GF-D8 (cell line): ENCODE measurements around the gene KLK7.
"Not testable (repeated sequence)": the region's sequence is repeated elsewhere in the genome, so short reads cannot be mapped to it uniquely, and the experiment has no call there.

ENCODE experiments used
- DNase-seq: peaks from one replicate; lab custom pipeline; 2025; lab: John Stamatoyannopoulos, UW

The KLK7 gene

DNA sequence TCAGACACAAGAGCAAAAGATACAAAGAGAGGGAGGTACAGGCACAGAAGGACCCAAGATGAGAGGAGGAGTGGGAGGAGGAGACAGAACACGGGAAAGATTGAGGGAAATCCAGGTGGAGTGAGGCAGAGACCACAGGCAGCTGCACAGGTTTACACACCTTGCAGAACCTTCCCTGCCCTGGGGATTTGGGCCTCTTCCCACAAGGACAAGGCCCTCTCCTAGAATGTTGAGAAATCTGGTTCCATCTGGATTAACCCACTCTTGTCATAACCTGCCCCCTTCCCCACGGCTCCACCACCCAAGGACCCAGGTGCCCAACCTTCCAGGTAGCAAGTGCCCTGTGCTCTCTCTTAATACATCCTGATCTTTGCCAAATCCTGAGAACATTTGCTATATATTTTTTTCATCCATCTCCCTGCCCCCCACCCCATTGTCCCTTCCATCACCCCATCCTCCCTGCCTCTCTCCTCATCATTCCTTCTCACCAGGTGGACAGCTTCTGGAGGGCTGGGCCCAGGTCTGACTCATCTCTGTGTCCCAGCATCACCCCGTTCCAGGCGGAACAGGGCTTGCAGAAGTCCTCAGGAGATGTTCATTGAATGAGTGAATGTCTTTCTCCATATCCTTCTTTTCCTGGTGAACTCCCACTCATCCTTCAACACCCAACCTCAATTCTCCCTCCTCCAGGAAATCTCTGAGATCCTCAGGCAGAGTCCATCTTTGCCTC, 26.5 kb upstream of the KLK7 start:
- no peak for DNase-seq

DNA sequence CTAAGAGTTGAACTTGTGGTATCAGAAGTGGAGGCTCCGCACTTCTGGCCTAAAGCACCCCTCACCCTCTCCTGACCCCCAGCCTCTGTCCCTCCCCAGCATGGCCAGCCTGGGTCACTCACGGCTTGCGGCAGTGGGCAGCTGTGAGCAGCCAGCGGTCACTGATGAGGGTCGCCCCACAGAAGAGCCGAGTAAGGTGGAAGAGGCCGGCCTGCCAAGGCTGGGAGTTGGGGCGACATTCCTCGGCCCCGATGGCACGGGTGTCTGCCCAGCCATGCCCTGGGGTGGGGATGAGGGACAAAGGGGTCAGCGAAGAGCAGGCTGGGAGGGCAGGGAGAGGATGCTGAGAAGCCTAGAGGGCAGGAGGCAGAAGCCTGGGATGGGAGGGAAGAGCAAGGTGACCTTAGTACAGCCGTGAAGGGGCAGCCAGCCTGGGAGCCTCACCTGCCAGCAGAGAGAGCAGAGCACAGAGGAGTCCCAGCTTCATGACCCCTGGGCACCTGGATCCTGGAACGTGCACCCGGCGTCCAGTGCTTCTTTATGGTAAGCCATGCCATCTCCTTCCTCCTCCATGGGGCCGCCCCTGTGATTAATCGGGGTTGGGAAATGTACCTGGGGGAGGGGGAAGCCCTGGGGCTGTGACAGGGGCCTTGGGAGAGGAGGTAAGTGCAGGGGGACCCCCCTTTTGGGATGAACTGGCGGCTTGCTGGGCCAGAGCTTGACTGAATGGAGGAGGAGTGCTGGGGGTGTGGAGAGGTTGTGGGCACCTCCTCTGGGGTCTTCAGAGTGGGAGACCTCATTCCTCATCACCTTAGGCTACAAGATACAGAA, 25.6 kb upstream of the KLK7 start:
- no peak for DNase-seq

DNA sequence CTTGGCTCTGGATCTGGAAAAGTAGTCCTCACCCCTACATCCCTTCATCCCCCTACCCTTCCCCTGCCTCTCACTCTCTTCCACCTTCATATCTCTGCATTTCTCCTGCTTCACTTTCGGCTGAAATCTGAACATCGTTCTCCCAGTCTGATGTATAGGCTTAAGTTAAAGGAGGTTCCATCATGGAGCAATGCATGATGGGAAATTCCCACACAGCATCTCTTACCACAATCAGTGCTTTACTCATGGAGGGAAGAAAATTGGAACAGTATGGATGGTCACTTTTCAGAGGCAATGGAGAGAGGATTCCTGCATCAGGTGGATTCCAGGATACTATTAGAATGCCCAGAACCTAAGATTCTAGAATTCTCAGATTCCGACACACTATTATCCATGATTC, 23.8 kb upstream of the KLK7 start:
- no peak for DNase-seq

DNA sequence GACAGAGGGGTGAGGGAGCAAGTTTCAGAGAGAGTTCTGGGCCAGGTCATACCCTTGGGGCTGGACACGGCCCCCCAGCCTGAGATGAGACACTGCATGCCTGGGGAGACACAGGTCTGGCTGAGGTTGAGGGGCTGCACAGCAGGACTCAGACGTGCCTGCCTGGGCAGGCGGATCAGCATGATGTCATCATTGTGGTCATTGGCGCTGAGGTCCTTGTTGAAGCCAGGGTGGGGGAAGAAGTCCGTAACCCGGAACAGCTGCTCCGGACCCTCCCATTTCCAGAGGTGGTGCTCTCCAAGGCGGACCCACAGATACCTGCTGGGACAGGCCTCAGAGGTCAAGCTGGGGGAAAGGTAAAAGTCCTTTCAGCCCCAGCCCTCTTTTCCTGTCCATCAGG, 22.7 kb upstream of the KLK7 start:
- DNase-seq = no peak

DNA sequence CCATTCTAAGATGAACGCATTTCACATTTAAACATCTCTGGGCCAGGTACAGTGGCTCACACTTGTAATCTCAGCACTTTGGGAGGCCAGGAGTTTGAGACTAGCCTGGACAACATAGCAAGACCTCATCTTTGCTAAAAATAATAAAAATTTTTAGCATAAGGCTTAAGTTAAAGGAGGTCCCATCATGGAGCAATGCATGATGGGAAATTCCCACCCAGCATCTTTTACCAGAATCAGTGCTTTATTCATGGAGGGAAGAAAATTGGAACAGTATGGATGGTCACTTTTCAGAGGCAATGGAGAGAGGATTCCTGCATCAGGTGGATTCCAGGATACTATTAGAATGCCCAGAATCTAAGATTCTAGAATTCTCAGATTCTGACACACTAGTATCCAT, 21.5 kb upstream of the KLK7 start:
- no peak for DNase-seq

DNA sequence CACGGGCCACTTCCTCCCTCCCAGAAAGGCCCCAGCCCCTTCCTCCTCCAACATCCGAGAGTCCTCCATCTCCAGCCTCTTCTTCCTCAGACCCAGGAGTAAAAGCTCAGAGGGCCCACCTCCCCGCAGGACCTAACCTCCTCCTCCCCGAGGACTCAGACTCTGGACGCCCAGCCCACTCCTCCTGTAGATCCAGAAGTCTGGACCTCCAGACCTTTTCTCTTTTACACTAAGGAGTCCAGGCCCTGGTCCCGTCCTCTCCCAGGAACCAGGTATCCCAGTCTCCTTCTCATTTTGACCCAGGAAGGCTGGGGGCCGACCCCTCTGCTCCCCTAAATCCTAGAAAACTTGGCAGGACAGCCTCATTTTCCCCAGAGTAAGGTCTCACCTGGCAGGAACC, 19.6 kb upstream of the KLK7 start:
- no peak for DNase-seq

DNA sequence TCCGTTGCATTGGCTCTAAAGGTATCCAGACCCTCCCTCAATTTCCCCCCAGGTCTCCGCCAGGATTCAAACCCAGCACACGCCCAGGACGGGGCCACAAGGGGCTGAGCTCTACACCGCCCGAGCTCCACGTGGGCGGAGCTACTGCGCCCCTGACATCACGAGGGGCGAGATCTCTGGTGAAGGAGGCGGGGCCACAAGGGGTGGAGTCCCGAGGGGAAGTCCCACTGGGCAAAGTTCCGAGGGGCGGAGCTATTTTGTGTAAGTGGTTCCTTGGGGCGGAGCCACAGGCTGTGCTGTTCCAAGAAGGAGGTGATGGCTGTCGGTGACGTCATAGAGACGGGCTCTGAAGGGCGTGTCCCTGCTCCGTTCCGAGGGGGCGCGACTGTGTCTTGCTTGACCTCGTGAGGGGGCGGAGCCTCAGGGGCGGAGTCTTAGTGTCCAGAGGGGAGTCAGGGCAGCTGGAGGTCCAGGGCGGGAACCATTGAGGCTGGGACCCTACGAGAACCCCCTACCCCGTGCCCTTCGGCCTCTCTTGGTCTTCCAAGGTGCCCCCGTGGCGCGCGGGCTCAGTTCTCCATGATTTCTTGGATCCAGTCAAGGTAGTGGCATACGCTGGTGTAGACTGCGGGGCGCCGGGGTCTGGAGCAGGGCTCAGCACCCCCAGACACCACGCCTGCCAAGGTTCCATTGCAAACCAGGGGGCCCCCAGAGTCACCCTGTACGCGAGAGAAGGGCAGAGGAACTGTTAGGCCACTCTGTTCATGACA, 19.0 kb upstream of the KLK7 start:
- DNase-seq = no peak

DNA sequence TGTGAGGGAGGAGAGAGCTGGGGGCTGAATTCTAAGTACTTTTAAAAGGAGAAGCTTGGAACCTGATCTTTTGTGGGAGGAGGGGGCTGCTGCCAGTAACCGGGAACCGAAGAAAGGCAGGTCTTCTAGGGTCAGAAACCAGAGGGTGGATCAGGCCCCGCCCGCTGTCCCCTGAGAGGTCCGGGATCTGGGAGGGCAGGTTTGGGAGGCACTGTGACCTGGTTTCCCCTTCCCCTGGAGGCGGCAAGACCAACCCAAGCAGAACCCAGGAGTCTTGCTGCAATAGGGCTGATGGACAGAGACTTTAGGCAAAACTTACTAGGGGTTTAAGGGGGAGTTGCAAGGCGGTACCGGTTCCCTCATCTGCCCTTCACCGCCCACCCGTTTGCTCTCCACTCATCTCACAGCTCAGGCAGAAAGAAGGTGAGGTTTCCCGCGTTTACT, 18.4 kb upstream of the KLK7 start:
- DNase-seq = no peak

DNA sequence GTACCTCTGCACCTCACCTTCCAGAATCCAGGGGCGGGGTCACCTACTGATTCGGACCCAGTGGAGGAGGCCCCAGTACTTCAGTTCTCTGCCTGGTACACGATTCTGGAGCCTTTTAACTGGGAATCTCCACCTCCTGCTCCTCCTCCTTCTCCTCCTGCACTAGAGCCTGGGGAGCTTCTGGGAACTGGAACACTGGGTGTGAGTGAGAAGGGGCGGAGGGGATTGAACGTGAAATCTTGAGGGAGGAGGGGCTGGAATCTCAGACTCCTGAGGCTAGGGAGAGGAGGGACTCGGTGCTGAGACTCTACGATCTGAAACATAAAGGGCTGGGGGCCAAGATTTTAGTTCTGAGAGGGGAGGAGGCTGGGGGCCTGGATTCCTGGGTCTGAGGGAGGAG, 17.8 kb upstream of the KLK7 start, which contains the start of gene KLK8:
TSS of gene KLK8 (minus strand) at position 90 of the 400 bp plus-strand sequence. CDS start 437 bp downstream, outside the sequence.
- DNase-seq = no peak

DNA sequence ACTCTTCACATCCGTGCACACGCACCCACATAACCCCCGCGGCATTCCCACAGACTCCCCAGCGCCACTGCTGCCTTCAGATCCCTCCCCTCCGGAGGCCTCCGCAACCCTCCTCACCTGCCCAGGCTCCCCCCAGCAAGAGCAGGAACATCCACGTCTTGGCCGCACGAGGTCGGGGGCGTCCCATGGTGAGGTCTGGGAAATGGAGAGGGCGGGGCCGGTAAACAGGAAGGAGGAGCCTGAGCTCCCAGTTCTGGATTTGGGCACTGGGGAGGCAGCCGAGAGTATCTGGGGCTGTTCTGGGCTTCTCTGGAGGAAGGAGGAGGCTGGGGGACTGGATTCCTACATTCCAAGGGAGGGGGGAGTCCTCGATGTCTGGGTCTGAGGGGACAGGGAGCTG, 17.3 kb upstream of the KLK7 start:
- DNase-seq = no peak

DNA sequence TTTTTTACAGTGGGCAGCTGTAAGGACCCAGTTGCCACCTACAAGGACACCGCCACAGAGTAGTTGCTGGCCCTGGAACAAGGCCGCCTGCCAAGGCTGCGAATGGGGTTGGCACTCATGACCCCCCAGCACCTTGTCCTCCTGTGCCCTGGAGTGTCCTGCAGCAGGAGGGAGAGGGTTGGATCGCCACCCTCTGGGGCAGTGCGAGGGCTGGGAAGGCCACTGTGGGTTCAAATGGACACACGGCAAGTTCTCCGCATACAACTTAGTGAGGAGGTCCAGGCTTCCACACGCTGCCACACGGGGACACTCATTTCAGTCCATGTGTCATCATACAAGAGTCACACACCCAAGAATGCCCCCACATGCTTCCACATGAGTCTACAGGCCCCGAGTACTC, 16.7 kb upstream of the KLK7 start:
- no peak for DNase-seq

DNA sequence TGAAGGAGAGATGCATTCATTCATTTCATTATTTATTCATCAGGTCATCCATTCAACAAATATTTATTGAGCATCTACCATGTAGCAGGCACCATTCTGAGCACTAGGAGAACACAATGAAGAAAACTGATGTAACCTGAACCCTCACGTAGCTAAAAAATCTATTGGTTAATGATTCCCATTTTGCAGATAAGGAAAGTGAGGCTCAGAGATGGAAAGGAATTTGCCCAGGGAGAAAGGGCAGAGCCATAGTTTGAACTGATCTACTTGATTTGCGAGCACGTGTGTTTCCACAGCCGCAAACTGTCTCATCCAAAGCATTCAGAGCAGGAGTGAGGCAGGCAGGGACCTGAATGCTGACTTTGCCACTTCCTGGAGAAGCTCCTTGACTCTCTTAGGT, 15.0 kb upstream of the KLK7 start:
- no peak for DNase-seq

DNA sequence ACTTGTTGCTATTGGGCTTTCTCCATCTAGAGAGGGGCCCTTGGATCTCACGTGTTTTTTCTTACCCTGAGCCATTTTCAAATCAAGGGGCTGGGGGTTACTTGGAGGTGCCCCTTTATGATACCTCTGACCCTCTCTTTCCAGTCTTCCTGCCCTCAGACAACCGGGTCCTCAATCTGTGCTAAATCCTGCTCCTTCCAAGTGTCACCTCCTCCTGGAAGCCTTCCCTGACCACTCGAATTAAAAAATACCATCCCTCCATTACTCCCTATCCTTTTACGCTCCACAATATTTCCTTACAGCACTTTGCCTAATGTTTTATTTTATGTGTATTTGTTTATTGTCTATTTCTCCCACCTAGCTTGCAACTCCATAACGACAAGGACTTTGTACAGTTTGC, 14.3 kb upstream of the KLK7 start:
- DNase-seq = no peak

DNA sequence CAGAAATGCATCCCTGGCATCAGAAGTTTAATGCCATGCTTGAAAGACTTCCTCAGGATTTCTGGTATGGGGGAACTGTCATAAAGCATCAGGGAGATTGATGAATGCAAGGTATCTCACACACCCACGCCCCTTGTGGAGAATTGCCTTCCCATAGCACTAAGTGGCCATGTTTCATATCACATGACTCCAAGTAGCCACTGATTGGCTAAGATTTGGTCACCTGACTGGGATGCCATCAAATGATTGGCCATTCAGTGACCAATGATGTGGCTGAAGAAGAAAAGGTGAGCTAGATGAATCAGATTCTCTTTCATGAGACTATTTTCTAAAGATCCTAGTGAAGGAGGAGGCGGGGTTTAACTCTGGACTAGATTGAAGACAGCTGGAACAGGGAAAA, 10.4 kb upstream of the KLK7 start:
- DNase-seq = no peak

DNA sequence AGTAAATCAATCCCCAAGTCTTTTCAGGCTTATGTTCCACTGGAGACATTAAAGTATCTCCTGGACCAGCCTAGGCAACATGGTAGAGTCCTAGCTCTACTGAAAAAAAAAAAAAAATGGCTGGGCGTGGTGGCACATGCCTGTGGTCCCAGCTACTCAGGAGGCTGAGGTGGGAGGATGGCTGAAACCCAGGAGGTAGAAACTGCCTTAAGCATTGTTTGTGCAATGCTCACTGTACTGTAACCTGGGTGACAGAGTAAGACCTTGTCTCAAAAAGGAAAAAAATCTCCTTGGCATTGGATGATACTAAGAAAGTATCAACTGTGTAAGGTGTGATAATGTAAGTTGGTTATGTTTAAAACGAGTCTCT, 8.9 kb upstream of the KLK7 start:
- no peak for DNase-seq

DNA sequence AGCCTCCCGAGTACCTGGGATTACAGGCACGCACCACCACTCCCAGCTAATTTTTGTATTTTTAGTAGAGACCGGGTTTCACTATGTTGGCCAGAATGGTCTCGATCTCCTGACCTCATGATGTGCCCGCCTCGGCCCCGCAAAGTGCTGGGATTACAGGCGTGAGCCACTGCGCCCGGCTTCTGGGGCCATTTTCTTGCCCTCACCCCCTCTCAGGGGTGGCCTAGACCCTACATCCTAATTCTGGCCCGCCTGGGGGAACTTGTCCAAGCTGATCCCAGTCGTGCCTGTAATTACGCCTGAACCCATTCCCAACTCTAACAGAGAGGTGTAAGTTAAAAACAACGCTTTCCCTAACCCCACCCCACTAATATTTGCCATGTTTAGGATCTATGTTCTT, 699 bp upstream of the KLK7 start:
- not testable (repeated sequence) for DNase-seq

DNA sequence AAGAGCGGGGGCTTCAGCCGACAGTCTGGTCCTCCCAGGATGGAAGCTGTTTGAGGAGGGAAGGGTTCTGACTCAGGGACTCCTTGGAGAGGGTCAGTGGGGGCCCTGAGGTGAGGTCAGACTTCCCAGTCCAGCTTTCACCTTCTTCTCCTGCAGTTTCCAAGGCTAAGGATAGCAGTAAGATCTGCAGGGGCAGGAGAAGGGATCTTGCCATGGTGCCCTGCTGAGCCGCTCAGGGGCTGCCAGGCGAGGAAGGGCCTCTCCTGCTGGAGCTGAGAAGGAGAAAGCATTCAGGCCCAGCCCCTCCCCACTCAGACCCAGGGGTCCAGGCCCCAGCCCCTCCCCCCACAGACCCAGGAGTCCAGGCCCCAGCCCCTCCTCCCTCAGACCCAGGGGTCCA, 1.5 kb downstream of the KLK7 start:
- DNase-seq = no peak

DNA sequence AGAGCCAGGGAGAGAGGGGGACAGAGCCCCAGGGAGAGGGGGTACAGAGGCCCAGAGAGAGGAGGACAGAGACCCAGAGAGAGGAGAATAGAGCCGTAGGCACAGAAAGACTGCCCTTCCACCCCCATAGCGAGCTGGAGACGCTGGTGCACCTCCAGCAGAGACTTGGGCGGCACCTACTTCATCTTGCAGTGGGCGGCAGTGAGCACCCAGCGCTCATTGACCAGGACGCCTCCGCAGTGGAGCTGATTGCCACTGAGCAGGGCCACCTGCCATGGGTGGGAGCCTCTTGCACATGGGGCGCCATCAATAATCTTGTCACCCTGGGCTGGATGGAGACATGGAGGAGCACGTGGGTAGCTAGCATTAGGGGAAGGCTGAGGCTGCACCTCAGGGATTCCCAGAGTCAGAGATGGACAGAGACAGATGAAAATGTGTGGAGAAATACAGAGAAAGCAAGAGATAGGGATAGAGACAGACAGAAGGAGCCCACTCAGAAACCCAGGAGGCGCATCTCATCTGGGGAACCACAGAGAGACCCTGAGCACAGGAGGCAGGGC, 2.0 kb downstream of the KLK7 start:
- no peak for DNase-seq

DNA sequence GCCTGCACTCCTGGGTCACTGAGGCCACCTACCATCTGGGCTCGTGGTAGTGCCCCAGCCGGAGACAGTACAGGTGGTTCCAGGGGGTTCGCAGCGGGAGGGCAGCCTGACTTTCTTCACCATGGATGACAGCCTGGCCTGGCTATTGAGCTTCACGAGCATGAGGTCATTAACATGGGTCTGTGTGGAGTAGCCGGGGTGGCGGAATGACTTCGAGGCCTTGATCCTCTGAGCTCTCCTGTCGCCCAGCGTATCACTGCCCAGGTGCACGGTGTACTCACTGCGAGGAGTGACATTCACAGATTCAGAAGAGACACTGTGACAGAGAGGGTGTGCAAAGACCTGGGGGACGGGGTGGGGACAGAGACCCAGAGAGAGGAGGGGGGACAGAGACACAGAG, 3.5 kb downstream of the KLK7 start:
- DNase-seq = no peak

DNA sequence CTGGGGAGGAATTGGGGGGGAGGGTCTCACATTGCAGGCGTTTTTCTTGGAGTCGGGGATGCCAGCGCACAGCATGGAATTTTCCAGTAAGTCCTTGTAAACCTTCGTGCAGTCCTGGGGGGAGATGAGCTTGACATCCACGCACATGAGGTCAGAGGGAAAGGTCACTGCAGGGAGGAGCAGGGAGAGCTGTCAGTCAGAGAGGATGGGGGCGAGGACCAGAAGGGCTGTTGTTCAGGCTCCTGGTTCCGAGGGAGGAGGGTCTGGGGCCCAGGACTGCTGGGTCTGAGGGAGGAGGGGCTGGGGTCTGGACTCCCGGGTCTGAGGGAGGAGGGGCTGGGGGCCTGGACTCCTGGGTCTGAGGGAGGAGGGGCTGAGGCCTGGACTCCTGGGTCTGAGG, 4.0 kb downstream of the KLK7 start:
- no peak for DNase-seq

DNA sequence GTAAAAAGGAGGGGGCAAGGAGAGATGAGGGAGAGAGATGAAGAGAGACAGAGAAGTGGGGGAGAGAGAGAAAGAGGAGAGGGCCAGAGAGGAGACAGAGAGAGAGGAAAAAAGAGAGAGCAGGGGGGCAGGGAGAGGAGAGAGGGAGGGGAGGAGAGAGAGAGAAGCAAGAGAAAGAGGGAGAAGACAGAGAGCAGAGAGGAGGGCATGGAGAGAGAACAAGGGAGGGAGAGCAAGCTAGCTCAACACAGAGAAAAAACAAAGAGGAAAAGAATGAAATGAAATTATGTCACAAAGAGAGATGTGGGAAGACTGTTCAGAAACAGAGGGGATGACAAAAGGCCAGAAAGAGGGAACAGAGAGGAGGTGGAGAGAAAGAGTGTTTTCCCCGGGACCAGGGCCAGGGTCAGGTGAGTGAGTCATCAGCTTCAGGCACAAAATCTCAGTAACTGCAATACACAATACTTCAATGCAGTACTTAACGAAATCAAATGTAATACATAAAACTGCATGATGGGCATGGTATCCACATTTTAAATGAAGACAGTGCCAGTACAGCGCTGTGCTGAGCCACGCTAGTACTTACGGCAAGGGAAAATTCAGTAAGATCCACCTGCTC, 4.8 kb downstream of the KLK7 start:
- DNase-seq = no peak

DNA sequence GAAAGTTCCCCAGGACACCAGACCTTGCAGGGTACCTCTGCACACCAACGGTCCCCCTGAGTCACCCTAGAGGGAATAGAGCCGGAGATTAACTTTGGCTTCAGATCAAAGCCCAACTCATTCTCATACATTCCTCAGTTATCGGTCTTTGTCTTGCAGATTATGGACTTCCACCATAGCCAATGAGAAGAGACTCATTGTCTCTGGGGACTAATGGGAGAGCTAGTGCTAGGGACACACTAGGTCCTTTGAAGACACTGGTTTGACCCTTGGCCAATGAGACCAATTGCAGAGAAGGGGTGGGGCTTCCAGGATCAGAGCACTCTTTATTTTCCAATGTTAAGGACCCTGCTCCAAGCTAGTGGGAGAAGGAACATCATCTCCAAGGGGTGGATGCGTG, 6.1 kb downstream of the KLK7 start:
- no peak for DNase-seq
